Tibial nerve (tissue), 4 donors: ENCODE results near the gene CDKN2B-AS1. TPM values are rescaled to one million over a fixed set of nuclear protein-coding genes. Genes with fewer than 3 reads are reported as not detected.

Experiments used
- DNase-seq, 2 donors: peaks; one replicate each; pipeline ENCODE4 v3.0.0-alpha.2; 2019; ENCODE audit warnings: low spot score in 2 of 2
- H3K27ac ChIP-seq, 4 donors: fragments of 200-600 bp; sonication (generic) in 3 of 4; one replicate each; pipeline ENCODE4 v1.5.1; 2017 to 2019; ENCODE audit warnings: mild to moderate bottlenecking in 1 of 4
- H3K27me3 ChIP-seq, 2 donors: fragments of 200-600 bp; sonication (generic) in 1 of 2; one replicate each; pipeline versions ENCODE4 v1.5.1 to v1.6.0; 2017 to 2019
- H3K36me3 ChIP-seq, 3 donors: fragments of 200-600 bp; sonication (generic); one replicate each; pipeline ENCODE4 v1.5.1; 2018 to 2019
- H3K4me1 ChIP-seq, 4 donors: fragments of 200-600 bp; sonication (generic) in 3 of 4; one replicate each; pipeline ENCODE4 v1.5.1; 2017 to 2019
- H3K4me3 ChIP-seq, 4 donors: fragments of 200-600 bp; sonication (generic) in 3 of 4; one replicate each; pipeline ENCODE4 v1.5.1; 2017 to 2019; ENCODE audit warnings: mild to moderate bottlenecking in 1 of 4, moderate library complexity in 1 of 4
- H3K9me3 ChIP-seq, 4 donors: fragments of 200-600 bp; sonication (generic) in 3 of 4; one replicate each; pipeline ENCODE4 v1.5.1; 2017 to 2019
- EP300 ChIP-seq, 2 donors: sonication (generic); formaldehyde crosslinking; IDR thresholded peaks; one replicate each; pipeline ENCODE4 v1.6.1; 2017; ENCODE audit warnings: antibody characterized with exemption in 2 of 2, mild to moderate bottlenecking in 1 of 2
- POLR2A ChIP-seq, 2 donors: fragments of 450-650 bp; IDR thresholded peaks; one replicate each; pipeline ENCODE4 v1.6.1; 2017; ENCODE audit warnings: antibody characterized with exemption in 2 of 2, mild to moderate bottlenecking in 2 of 2, moderate library complexity in 2 of 2
- WGBS, 2 donors: methylation state at CpG; one replicate each; pipeline ENCODE4 v1.1.5; 2018; 5-methylcytosine and 5-hydroxymethylcytosine counted together
- total RNA-seq, 4 donors: library from RNA; depleted of rRNA; stranded (reverse); fragments of >200 nt; gene quantifications; one replicate each; pipeline ENCODE4 v1.1.0, GENCODE V29; 2016
- TF ChIP-seq, protein P1 (sequence below), 5 experiments: fragments of 200-600 bp in 3 of 5; fragments of 450-650 bp in 2 of 5; sonication (generic) in 3 of 5; IDR thresholded peaks; one replicate each; pipeline ENCODE4 v1.5.1; 2016 to 2019; ENCODE audit warnings: antibody characterized with exemption in 5 of 5, mild to moderate bottlenecking in 3 of 5, moderate library complexity in 2 of 5

The CDKN2B-AS1 gene
- total RNA-seq, 4 donors from 2014 or later, result 0.59 to 1.5 (median 0.90) TPM; not detected in 1

DNA sequence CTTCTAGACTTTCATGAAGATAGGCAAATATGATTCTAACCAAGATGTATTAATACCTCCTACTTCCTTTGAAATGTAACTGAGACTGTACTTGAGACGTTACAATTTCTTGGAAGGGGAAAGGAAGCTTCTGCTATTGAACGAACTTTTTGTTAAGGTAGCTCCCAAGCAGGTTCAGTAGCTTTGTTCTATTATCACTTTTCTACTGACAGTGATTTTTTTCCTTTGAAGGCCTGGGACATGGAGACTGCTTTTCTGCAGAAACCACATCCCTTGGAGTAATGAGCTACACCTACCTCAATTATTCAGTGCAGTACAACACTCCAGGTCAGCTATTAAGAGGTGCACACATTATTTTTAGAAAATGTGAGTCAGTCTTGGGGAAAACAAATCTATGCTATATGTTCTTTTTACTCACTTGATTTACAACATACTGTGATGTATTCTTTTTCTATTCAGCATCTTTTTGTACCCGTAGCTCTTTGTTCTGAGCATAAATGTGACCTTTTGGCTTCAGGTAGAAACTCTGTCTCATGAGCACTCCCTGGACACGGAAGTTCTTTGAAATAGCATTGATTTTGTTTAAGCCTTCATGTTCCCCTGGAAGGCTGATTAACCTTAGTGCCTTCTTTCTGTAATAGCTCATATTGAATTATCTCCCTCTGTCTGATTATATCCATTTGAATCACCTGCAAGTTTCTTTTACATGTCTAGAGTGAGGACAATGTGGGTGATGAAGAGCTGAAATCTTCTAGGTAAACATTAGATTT is 71.0 kb downstream of the CDKN2B-AS1 start:
- Histone ChIP-seq H3K4me1 (peaks cover 0 to 3% (median 0%) of the 10 kb centered on the region in 4 donors), H3K27ac (no peak overlapping the region), H3K4me3 (no peak overlapping the region), H3K27me3 (no peaks in the 10 kb centered on the region), H3K9me3 (no peaks in the 10 kb centered on the region), H3K36me3 (no peaks in the 10 kb centered on the region)
- no peak for DNase-seq
- no peak for TF ChIP-seq EP300 (IDR thresholded peaks at IDR 0.05)
- TF ChIP-seq POLR2A (IDR thresholded peaks at IDR 0.05), result no peak
- TF ChIP-seq, protein P1, sequence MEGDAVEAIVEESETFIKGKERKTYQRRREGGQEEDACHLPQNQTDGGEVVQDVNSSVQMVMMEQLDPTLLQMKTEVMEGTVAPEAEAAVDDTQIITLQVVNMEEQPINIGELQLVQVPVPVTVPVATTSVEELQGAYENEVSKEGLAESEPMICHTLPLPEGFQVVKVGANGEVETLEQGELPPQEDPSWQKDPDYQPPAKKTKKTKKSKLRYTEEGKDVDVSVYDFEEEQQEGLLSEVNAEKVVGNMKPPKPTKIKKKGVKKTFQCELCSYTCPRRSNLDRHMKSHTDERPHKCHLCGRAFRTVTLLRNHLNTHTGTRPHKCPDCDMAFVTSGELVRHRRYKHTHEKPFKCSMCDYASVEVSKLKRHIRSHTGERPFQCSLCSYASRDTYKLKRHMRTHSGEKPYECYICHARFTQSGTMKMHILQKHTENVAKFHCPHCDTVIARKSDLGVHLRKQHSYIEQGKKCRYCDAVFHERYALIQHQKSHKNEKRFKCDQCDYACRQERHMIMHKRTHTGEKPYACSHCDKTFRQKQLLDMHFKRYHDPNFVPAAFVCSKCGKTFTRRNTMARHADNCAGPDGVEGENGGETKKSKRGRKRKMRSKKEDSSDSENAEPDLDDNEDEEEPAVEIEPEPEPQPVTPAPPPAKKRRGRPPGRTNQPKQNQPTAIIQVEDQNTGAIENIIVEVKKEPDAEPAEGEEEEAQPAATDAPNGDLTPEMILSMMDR (IDR thresholded peaks at IDR 0.05), result no peak
- 68 to 75% methylated on average over 4 of the region's 4 CpGs for WGBS, 2 donors

DNA sequence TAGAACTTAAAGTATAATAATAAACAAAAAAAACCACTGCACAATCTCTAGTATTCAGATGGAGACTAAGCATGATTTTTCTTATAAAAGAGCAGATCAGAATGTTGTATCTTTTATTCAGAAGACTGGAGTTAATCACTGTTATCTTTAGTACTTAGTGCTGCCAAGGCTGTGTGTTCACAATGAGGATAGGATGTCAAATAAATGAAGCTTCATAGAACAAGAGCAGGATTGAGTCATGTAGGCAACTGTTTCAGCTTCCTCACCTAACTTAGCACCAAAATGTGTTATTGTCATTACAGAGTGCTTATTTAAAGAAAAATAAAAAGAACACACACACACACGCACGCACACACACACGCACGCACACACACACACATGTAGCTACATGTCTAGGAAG is 72.6 kb downstream of the CDKN2B-AS1 start:
- no peak for TF ChIP-seq POLR2A (IDR thresholded peaks at IDR 0.05)
- WGBS, 2 donors, result 49 to 94% methylated on average over 4 of the region's 4 CpGs
- H3K36me3 ChIP-seq, result no peaks in the 10 kb centered on the region
- H3K4me3 ChIP-seq, result no peak overlapping the region
- H3K27ac ChIP-seq, result no peak overlapping the region
- DNase-seq, result no peak
- no peaks in the 10 kb centered on the region for H3K27me3 ChIP-seq
- peaks cover 0 to 1% (median 0%) of the 10 kb centered on the region in 4 donors for H3K4me1 ChIP-seq
- H3K9me3 ChIP-seq, result no peaks in the 10 kb centered on the region

DNA sequence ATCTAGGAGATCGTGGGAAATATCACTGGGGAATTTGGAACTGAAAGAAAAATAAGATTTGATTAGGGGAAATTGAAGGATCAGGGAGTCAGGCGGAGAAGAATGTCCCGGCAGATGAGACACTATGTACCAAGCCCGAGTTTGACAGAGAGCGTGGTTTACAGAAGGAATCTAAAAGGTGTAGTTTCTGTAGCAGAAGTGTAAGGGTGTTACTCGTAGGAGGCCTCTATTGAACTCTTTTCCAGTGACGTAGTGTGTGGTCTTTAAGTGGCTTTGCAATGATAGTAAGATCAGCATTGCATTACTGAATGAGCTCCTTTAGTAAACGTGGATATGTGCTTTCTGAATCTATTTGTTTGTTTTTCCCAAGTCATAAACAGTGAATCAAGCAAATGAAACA is 73.8 kb downstream of the CDKN2B-AS1 start:
- Histone ChIP-seq H3K27ac (no peak overlapping the region), H3K4me1 (no peaks in the 10 kb centered on the region), H3K9me3 (no peaks in the 10 kb centered on the region), H3K36me3 (no peaks in the 10 kb centered on the region), H3K27me3 (no peaks in the 10 kb centered on the region), H3K4me3 (no peak overlapping the region)
- DNase-seq, result no peak
- WGBS, 2 donors, result 80 to 83% methylated on average over 8 of the region's 8 CpGs
- TF ChIP-seq, protein P1 (IDR thresholded peaks at IDR 0.05), result no peak
- TF ChIP-seq POLR2A (IDR thresholded peaks at IDR 0.05) (no peak), EP300 (IDR thresholded peaks at IDR 0.05) (no peak)

DNA sequence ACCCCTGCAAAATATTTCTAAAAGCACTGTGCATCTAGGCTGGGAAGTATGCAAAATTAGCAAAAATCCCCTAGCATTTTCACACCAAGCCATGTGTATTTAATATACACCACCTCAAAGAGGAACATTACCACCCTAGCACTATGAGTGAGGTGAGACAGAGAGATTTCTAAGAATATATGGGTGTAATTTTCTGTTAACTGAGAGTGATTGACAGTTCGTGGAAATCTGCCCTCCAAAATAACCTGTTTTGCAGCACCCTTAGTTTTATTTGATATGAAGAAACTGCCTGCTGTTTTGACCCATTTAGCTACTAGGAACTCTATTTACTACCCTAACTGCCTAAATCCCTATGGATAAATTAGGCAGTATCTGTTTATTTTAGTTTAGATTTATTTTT is 78.8 kb downstream of the CDKN2B-AS1 start:
- no peaks in the 10 kb centered on the region for H3K27me3 ChIP-seq
- no peaks in the 10 kb centered on the region for H3K9me3 ChIP-seq
- H3K4me1 ChIP-seq, result no peaks in the 10 kb centered on the region
- DNase-seq, result no peak
- no peaks in the 10 kb centered on the region for H3K36me3 ChIP-seq
- 70 to 80% methylated on average over 1 of the region's 1 CpG for WGBS, 2 donors
- H3K4me3 ChIP-seq, result no peak overlapping the region
- no peak overlapping the region for H3K27ac ChIP-seq
- TF ChIP-seq, protein P1 (IDR thresholded peaks at IDR 0.05), result no peak

DNA sequence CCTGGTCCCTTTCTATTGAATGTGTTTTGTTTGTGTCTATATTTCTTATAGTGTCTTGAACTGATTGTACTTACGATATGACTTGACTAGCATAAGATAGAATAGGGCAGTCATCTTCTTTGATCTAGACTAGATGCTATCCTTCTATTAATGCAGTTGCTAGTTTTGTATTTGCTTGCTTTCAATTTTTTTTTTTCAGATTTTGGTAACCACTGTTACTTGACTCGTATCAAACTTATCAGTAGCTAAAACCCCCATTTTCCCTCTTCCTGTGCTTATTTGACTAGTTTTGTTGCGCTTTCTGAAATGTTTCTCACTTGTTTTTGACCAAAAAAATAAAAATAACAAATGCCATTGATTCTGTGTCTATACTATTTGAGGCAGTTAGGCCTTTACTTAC is 83.5 kb downstream of the CDKN2B-AS1 start:
- WGBS, 2 donors, result 93 to 94% methylated on average over 3 of the region's 3 CpGs
- H3K4me1 ChIP-seq, result peaks cover 0 to 20% (median 7%) of the 10 kb centered on the region in 4 donors
- no peak for TF ChIP-seq EP300 (IDR thresholded peaks at IDR 0.05)
- TF ChIP-seq POLR2A (IDR thresholded peaks at IDR 0.05), result no peak
- TF ChIP-seq, protein P1 (IDR thresholded peaks at IDR 0.05), result no peak
- H3K27me3 ChIP-seq, result no peaks in the 10 kb centered on the region
- no peaks in the 10 kb centered on the region for H3K9me3 ChIP-seq
- H3K4me3 ChIP-seq, result no peak overlapping the region
- no peaks in the 10 kb centered on the region for H3K36me3 ChIP-seq
- DNase-seq, result no peak
- no peak overlapping the region for H3K27ac ChIP-seq
